Measurements from ENCODE around the gene CHST13. TPM values are rescaled to one million over a fixed set of nuclear protein-coding genes. Genes with fewer than 3 reads are reported as not detected.
A peak's percentile ranks its signal among the peaks of the same experiment; 100 is the strongest.

CHST13 gene
- total RNA-seq, 1 experiment from 2014 or later, result not detected

DNA sequence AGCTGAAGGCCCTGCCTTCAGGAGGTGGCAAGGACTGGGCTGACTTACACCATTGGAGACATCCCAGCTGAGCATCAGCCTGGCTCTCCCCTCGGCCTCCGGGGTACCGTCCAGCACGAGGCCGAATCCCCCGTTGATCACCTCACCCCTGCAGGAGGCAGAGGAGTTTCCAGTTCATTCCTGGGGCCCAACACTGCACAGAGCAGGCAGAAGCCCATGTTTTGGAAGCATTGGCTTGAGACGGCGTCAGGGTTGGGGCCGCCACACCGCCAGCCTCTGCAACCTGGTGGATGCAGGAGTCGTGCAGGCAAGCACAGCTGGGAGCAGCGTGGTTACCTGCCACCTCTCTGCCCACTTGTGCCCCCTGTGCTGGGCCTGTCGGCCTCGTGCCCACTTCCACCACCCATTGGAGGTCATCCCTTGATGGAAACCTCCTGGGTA, 40.6 kb upstream of the CHST13 start:
- Mint-ChIP-seq H3K4me3 (ENCODE audit: unreplicated experiment) (no peak overlapping the region), H3K36me3 (ENCODE audit: insufficient read depth, unreplicated experiment) (no peaks in the 10 kb centered on the region), H3K27me3 (ENCODE audit: insufficient read depth, unreplicated experiment) (no peaks in the 10 kb centered on the region), H3K9me3 (ENCODE audit: unreplicated experiment) (no peaks in the 10 kb centered on the region), H3K27ac (ENCODE audit: low read depth, unreplicated experiment) (no peak overlapping the region), H3K4me1 (ENCODE audit: insufficient read depth, unreplicated experiment) (peaks cover 18% of the 10 kb centered on the region)
- no peak for TF ChIP-seq CTCF (IDR thresholded peaks at IDR 0.05; ENCODE audit: unreplicated experiment)
- no TSS peak for BruUV-seq (replicated peaks)
- intact Hi-C loops (cut with micrococcal nuclease), result no loop called here
- ChIA-PET CTCF (no interaction called here), POLR2A (no interaction called here)
- no peak for DNase-seq (ENCODE audit: unreplicated experiment)

GRCh38 chr3:126484148-126484547, 39.8 kb upstream of the CHST13 start:
- Mint-ChIP-seq H3K27ac (ENCODE audit: low read depth, unreplicated experiment) (peak overlapping the region; percentile 13), H3K4me1 (ENCODE audit: insufficient read depth, unreplicated experiment) (peaks cover 18% of the 10 kb centered on the region), H3K4me3 (ENCODE audit: unreplicated experiment) (no peak overlapping the region), H3K36me3 (ENCODE audit: insufficient read depth, unreplicated experiment) (no peaks in the 10 kb centered on the region), H3K9me3 (ENCODE audit: unreplicated experiment) (no peaks in the 10 kb centered on the region), H3K27me3 (ENCODE audit: insufficient read depth, unreplicated experiment) (no peaks in the 10 kb centered on the region)
- POLR2A ChIA-PET, result no interaction called here
- no TSS peak for BruUV-seq (replicated peaks)
- TF ChIP-seq CTCF (IDR thresholded peaks at IDR 0.05; ENCODE audit: unreplicated experiment), result no peak
- CTCF ChIA-PET, result interaction anchor here (1.5 to 2.0 kb wide), 2 partner anchors 38 to 268 kb away, joined by 3 to 7 read pairs; no protein-coding TSS in a partner anchor
- intact Hi-C loops (cut with micrococcal nuclease), result no loop called here
- no peak for DNase-seq (ENCODE audit: unreplicated experiment)

GRCh38 chr3:126484662-126485061, 39.3 kb upstream of the CHST13 start:
- intact Hi-C loops (cut with micrococcal nuclease), result no loop called here
- ChIA-PET POLR2A (no interaction called here), CTCF (interaction anchor here (1.5 to 2.0 kb wide), 2 partner anchors 38 to 267 kb away, joined by 3 to 7 read pairs; no protein-coding TSS in a partner anchor)
- no peak overlapping the region for H3K4me3 Mint-ChIP-seq (ENCODE audit: unreplicated experiment)
- H3K9me3 Mint-ChIP-seq (ENCODE audit: unreplicated experiment), result no peaks in the 10 kb centered on the region
- peaks cover 18% of the 10 kb centered on the region for H3K4me1 Mint-ChIP-seq (ENCODE audit: insufficient read depth, unreplicated experiment)
- no peak for DNase-seq (ENCODE audit: unreplicated experiment)
- H3K27ac Mint-ChIP-seq (ENCODE audit: low read depth, unreplicated experiment), result peak overlapping the region; percentile 13
- H3K36me3 Mint-ChIP-seq (ENCODE audit: insufficient read depth, unreplicated experiment), result no peaks in the 10 kb centered on the region
- no TSS peak for BruUV-seq (replicated peaks)
- no peaks in the 10 kb centered on the region for H3K27me3 Mint-ChIP-seq (ENCODE audit: insufficient read depth, unreplicated experiment)
- no peak for TF ChIP-seq CTCF (IDR thresholded peaks at IDR 0.05; ENCODE audit: unreplicated experiment)

GRCh38 chr3:126485176-126485897, 38.6 kb upstream of the CHST13 start:
- TF ChIP-seq CTCF (IDR thresholded peaks at IDR 0.05; ENCODE audit: unreplicated experiment), result no peak
- no peaks in the 10 kb centered on the region for H3K27me3 Mint-ChIP-seq (ENCODE audit: insufficient read depth, unreplicated experiment)
- intact Hi-C loops (cut with micrococcal nuclease), result no loop called here
- no peaks in the 10 kb centered on the region for H3K36me3 Mint-ChIP-seq (ENCODE audit: insufficient read depth, unreplicated experiment)
- ChIA-PET CTCF (interaction anchor here (0.7 to 2.0 kb wide), 3 partner anchors 37 to 1584 kb away, joined by 3 to 7 read pairs (median 3); no protein-coding TSS in a partner anchor), POLR2A (interaction anchor here (0.6 kb wide), 1 partner anchor 550 kb away, joined by 4 read pairs; no protein-coding TSS in a partner anchor)
- H3K9me3 Mint-ChIP-seq (ENCODE audit: unreplicated experiment), result no peaks in the 10 kb centered on the region
- no peak for DNase-seq (ENCODE audit: unreplicated experiment)
- no peak overlapping the region for H3K27ac Mint-ChIP-seq (ENCODE audit: low read depth, unreplicated experiment)
- no TSS peak for BruUV-seq (replicated peaks)
- peaks cover 18% of the 10 kb centered on the region for H3K4me1 Mint-ChIP-seq (ENCODE audit: insufficient read depth, unreplicated experiment)
- no peak overlapping the region for H3K4me3 Mint-ChIP-seq (ENCODE audit: unreplicated experiment)

Data from MCF 10A (cell line).